Thoracic aorta (tissue), 2 donors: Measurements from ENCODE around the gene SIGLEC9. TPM values are rescaled to one million over a fixed set of nuclear protein-coding genes. Genes with fewer than 3 reads are reported as not detected.

ENCODE experiments used
- ATAC-seq: fragments of 150-250 bp; one replicate; pipeline ENCODE4 v1.8.0; 2017; ENCODE audit warnings: low read depth; ENCODE audit not compliant: insufficient number of reproducible peaks, low FRiP score
- DNase-seq: peaks from one replicate; pipeline ENCODE4 v3.0.0-alpha.2; 2020; ENCODE audit warnings: low spot score
- H3K27ac ChIP-seq, 2 donors: fragments of 200-600 bp; sonication (generic); 1 replicate in 1 of 2; 2 replicates in 1 of 2; pipeline ENCODE4 v1.5.1; 2016; ENCODE audit warnings: mild to moderate bottlenecking in 2 of 2, moderate library complexity in 2 of 2
- H3K27me3 ChIP-seq: fragments of 200-600 bp; sonication (generic); replicated peaks from 2 replicates; pipeline ENCODE4 v1.6.0; 2016; ENCODE audit warnings: mild to moderate bottlenecking; ENCODE audit not compliant: insufficient read depth
- H3K36me3 ChIP-seq: fragments of 200-600 bp; sonication (generic); one replicate; pipeline ENCODE4 v1.5.1; 2016
- H3K4me1 ChIP-seq, 2 donors: fragments of 200-600 bp; sonication (generic); 1 replicate in 1 of 2; 2 replicates in 1 of 2; pipeline versions ENCODE4 v1.5.1 to v1.6.0; 2016; ENCODE audit warnings: low read depth in 2 of 2, mild to moderate bottlenecking in 1 of 2; ENCODE audit not compliant: control insufficient read depth in 1 of 2
- H3K4me3 ChIP-seq: fragments of 200-600 bp; sonication (generic); 2 replicates; pipeline ENCODE4 v1.5.1; 2016; ENCODE audit warnings: mild to moderate bottlenecking
- H3K9me3 ChIP-seq: fragments of 200-600 bp; sonication (generic); 2 replicates; pipeline ENCODE4 v1.5.1; 2016
- total RNA-seq, 2 donors: library from RNA; depleted of rRNA; stranded (reverse); fragments of >200 nt; gene quantifications; one replicate each; pipeline versions ENCODE4 v1.1.0 to v1.2.3, GENCODE V29; 2016
- TF ChIP-seq, protein P1 (sequence below): fragments of 200-600 bp; sonication (generic); IDR thresholded peaks from one replicate; pipeline ENCODE4 v1.5.1; 2019; ENCODE audit warnings: antibody characterized with exemption

The SIGLEC9 gene
- total RNA-seq, 2 donors from 2014 or later = 13.1 to 15.2 TPM

DNA sequence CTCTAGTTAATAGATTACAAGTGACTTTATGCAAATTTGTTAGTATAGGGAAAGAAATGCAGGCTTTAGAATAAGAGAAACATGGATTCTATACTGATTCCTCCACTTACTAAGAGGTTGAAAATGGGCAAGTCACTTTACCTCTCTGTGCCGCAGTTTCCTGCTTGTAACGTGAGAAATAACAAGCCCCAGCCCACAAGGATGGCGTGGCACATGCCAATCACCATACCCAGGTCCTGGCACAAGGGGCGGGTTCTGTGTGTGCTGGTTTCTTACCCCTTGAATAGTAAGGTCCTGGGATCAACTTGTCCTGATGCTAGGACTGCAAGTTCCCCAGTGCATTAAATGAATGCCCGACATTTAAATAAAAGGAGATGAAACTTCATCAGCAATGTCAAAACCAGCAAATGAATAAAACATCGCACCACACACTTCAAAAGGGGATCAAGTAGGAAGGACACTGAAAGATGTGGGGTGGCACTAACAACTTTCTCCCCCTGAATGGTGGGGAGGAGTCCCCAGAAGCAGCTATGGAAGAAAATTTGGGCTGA is 7.9 kb upstream of the SIGLEC9 start:
- Histone ChIP-seq H3K4me1 (no peaks in the 10 kb centered on the region), H3K27ac (no peak overlapping the region), H3K4me3 (no peak overlapping the region), H3K36me3 (no peaks in the 10 kb centered on the region), H3K9me3 (no peaks in the 10 kb centered on the region), H3K27me3 (no peaks in the 10 kb centered on the region)
- ATAC-seq (no peak), DNase-seq (no peak)
- TF ChIP-seq, protein P1, sequence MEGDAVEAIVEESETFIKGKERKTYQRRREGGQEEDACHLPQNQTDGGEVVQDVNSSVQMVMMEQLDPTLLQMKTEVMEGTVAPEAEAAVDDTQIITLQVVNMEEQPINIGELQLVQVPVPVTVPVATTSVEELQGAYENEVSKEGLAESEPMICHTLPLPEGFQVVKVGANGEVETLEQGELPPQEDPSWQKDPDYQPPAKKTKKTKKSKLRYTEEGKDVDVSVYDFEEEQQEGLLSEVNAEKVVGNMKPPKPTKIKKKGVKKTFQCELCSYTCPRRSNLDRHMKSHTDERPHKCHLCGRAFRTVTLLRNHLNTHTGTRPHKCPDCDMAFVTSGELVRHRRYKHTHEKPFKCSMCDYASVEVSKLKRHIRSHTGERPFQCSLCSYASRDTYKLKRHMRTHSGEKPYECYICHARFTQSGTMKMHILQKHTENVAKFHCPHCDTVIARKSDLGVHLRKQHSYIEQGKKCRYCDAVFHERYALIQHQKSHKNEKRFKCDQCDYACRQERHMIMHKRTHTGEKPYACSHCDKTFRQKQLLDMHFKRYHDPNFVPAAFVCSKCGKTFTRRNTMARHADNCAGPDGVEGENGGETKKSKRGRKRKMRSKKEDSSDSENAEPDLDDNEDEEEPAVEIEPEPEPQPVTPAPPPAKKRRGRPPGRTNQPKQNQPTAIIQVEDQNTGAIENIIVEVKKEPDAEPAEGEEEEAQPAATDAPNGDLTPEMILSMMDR = no peak

DNA sequence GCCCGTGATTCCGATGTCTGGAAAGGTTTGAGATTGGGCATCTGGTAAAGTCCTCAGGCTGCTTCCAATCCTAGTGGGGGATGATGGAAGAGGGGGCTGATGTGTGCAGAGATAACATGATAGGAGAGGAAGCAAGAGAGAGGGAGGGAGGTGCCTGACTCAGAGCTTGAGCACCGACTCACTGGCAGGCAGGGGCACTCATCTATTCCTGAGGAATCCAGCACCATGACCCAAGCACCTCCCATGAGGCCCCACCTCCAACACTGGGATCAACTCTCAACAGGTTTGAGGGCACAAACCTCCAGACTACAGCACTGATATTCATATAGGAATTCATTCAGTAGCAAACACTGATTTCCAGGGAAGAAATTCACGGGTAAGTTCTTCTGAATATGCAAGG is 5.6 kb upstream of the SIGLEC9 start:
- no peak overlapping the region for H3K4me3 ChIP-seq
- H3K27ac ChIP-seq = no peak overlapping the region
- DNase-seq (no peak), ATAC-seq (no peak)
- H3K36me3 ChIP-seq = no peaks in the 10 kb centered on the region
- TF ChIP-seq, protein P1 = no peak
- no peaks in the 10 kb centered on the region for H3K4me1 ChIP-seq
- no peaks in the 10 kb centered on the region for H3K9me3 ChIP-seq
- H3K27me3 ChIP-seq = no peaks in the 10 kb centered on the region

DNA sequence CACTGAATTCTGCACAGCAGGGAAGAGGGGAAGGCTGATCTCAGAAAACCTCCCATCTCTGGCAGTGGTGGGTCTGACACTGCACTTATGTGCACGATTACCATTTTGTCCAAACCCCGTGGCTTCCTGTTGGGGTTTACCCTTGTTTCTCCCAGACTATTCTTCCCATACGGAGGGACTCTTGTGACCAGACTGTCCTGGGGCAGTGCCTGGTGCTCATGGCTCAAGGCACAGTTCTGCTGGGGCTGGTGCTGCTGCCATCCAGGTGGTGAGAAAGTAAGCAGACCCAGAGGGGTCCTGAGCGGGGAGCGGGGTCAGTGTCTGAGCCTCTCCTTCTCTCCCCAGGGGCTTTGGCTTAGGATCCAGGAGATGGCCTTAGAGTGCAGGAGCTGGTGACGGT is 5.1 kb upstream of the SIGLEC9 start:
- H3K4me1 ChIP-seq = no peaks in the 10 kb centered on the region
- ATAC-seq (no peak), DNase-seq (no peak)
- H3K4me3 ChIP-seq = no peak overlapping the region
- H3K27me3 ChIP-seq = no peaks in the 10 kb centered on the region
- no peaks in the 10 kb centered on the region for H3K9me3 ChIP-seq
- no peaks in the 10 kb centered on the region for H3K36me3 ChIP-seq
- no peak overlapping the region for H3K27ac ChIP-seq
- TF ChIP-seq, protein P1 = no peak

DNA sequence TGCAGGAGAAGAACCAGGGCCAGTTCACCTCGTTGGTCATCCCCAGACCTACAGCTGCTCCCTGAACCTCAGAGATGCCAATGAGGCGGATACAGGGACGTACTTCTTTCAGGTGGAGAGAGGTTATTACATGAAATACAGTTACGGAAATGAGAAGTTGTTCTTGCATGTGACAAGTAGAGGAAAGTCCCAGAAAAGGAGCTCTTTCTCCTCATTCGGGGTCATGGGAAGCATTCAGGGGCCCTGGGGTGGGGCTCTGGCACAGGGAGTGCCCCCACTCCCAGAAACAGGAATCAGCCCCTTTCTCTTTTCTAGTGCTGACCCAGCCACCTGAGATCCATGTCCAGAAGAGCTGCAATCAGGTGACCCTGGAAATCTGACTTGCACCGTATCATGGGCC is 4.5 kb upstream of the SIGLEC9 start:
- ATAC-seq (no peak), DNase-seq (no peak)
- H3K9me3 ChIP-seq = no peaks in the 10 kb centered on the region
- no peaks in the 10 kb centered on the region for H3K27me3 ChIP-seq
- H3K36me3 ChIP-seq = no peaks in the 10 kb centered on the region
- TF ChIP-seq, protein P1 = no peak
- no peak overlapping the region for H3K27ac ChIP-seq
- H3K4me3 ChIP-seq = no peak overlapping the region
- H3K4me1 ChIP-seq = no peaks in the 10 kb centered on the region

DNA sequence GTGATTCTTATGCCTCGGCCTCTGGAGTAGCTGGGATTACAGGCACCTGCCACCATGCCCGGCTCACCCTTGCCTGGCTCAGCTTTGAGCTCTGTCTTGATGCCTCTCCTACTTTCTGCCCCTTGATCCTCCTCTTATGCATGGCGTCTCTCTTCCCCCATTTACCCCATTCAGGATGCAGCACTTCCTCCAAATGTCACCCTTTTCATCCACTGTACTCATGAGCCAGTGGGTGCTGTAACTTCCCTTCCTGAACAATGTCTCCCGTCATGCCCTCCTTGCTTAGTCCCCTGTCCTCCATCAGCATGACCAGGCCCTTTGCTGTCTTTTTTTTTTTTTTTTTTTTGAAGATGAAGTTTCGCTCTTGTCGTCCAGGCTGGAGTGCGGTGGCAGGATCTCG is 3.4 kb upstream of the SIGLEC9 start:
- Histone ChIP-seq H3K9me3 (no peaks in the 10 kb centered on the region), H3K4me1 (no peaks in the 10 kb centered on the region), H3K27ac (no peak overlapping the region), H3K4me3 (no peak overlapping the region), H3K36me3 (no peaks in the 10 kb centered on the region), H3K27me3 (no peaks in the 10 kb centered on the region)
- TF ChIP-seq, protein P1 = no peak
- DNase-seq (no peak), ATAC-seq (no peak)
